Upper lobe of right lung (tissue), 1 donor: ENCODE results near the gene SDF4. TPM values are rescaled to one million over a fixed set of nuclear protein-coding genes. Genes with fewer than 3 reads are reported as not detected.
A peak's percentile ranks its signal among the peaks of the same experiment; 100 is the strongest.

Experiments
- ATAC-seq: fragments of 200-7000 bp; cut with Tn5 transposase; one replicate; pipeline ENCODE4 v1.9.1; 2020; ENCODE audit warnings: mild to moderate bottlenecking, moderate library complexity
- DNase-seq: peaks from one replicate; pipeline ENCODE4 v3.0.0-alpha.2; 2020
- H3K27ac ChIP-seq: fragments of 200-600 bp; one replicate; pipeline ENCODE4 v1.8.0; 2022
- H3K27me3 ChIP-seq: fragments of 200-600 bp; one replicate; pipeline ENCODE4 v1.8.0; 2022; ENCODE audit warnings: mild to moderate bottlenecking
- H3K36me3 ChIP-seq: fragments of 200-600 bp; one replicate; pipeline ENCODE4 v1.8.0; 2022
- H3K4me1 ChIP-seq: fragments of 200-600 bp; one replicate; pipeline ENCODE4 v1.8.0; 2022
- H3K4me3 ChIP-seq: fragments of 200-600 bp; one replicate; pipeline ENCODE4 v1.8.0; 2022; ENCODE audit warnings: mild to moderate bottlenecking
- H3K9me3 ChIP-seq: fragments of 200-600 bp; one replicate; pipeline ENCODE4 v1.8.0; 2022
- intact Hi-C: fragments of 100-400 bp; cut with DNase I; formaldehyde crosslinking; loops from one replicate; pipeline ENCODE4 v1.11.0; 2022
- total RNA-seq: library from RNA; stranded (reverse); fragmentation: NEBNext Ultra II Directional; extraction: Animal tissue kit (Norgen Biotek cat#: 25700); gene quantifications from one replicate; pipeline ENCODE4 v1.2.1, GENCODE V29; 2021
- TF ChIP-seq, protein P1 (sequence below): fragments of 200-600 bp; IDR thresholded peaks from one replicate; pipeline ENCODE4 v1.8.0; 2022; ENCODE audit warnings: antibody characterized with exemption
- donor health status: DM: no; HTN: yes; CAD: no; lungs with severe emphysema.

The SDF4 gene
- total RNA-seq, 1 donor from 2014 or later: 132 TPM

DNA sequence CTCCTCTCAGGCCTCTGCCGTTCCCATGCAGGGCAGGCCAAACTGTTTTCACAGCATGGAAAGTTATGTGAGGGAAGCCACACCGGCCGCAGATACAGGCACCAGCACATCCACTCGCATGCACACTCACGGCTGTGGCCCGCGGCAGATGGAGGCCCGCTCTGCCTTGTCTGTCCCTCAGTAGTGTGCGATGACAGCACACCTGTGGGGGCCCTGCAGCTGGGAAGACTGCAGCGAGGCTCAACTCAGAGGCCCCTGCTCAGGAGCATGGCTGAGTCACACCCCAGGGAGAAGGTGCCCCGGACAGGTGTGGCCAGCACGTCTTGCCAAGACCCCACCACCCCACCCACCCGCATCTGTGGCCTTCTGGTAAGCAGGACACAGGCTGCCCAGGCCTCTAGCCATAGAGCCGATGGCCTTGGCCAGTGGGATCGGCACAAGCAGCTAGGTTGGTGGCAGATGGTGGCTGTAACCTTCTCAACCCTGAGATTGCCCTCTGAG is 43.2 kb upstream of the SDF4 start:
- DNase-seq: no peak

DNA sequence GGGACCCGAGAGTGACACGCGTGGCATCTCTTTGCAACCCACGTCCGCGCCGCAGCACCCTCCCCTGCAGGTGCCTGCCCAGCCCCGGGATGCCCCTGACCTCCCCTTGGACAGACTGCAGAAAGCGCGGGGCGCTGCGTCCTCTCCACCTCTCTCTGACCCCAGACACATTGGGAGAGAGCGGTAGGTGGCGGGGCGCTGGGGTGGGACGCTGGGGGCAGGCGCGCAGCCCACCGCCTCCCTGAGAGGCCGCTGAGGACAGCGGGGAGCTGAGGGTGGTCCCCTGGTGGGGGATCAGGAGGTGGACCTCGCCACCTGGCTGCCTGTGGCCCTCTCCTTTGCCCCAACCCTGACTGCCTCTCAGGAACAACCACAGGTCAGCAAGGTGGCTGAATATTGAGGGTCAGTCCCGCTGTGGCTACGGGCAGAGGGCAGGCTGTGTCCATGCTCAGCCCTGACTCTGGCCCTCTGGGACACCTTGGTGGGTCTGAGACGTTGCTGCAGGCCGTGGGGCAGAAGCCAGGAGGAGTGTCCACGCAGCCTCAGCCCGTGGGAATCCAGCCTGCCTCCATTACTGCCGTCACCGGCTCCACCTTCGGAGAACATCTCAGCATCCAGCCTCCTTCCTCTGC is 42.6 kb upstream of the SDF4 start:
- Histone ChIP-seq H3K9me3 (no peaks in the 10 kb centered on the region), H3K4me3 (peak overlapping the region; percentile 86), H3K4me1 (peaks cover 37% of the 10 kb centered on the region), H3K36me3 (no peaks in the 10 kb centered on the region), H3K27ac (peak overlapping the region; percentile 78), H3K27me3 (no peaks in the 10 kb centered on the region)
- TF ChIP-seq, protein P1, sequence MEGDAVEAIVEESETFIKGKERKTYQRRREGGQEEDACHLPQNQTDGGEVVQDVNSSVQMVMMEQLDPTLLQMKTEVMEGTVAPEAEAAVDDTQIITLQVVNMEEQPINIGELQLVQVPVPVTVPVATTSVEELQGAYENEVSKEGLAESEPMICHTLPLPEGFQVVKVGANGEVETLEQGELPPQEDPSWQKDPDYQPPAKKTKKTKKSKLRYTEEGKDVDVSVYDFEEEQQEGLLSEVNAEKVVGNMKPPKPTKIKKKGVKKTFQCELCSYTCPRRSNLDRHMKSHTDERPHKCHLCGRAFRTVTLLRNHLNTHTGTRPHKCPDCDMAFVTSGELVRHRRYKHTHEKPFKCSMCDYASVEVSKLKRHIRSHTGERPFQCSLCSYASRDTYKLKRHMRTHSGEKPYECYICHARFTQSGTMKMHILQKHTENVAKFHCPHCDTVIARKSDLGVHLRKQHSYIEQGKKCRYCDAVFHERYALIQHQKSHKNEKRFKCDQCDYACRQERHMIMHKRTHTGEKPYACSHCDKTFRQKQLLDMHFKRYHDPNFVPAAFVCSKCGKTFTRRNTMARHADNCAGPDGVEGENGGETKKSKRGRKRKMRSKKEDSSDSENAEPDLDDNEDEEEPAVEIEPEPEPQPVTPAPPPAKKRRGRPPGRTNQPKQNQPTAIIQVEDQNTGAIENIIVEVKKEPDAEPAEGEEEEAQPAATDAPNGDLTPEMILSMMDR: no peak
- no peak for DNase-seq
- ATAC-seq: no peak
- intact Hi-C loops: no loop called here

More for the DNA sequence above, 43.2 kb upstream of the SDF4 start:
- no peak for ATAC-seq
- TF ChIP-seq, protein P1: no peak
- intact Hi-C loops: no loop called here
- no peaks in the 10 kb centered on the region for H3K9me3 ChIP-seq
- H3K4me1 ChIP-seq: peaks cover 35% of the 10 kb centered on the region
- no peaks in the 10 kb centered on the region for H3K27me3 ChIP-seq
- no peak overlapping the region for H3K4me3 ChIP-seq
- no peak overlapping the region for H3K27ac ChIP-seq
- no peaks in the 10 kb centered on the region for H3K36me3 ChIP-seq

DNA sequence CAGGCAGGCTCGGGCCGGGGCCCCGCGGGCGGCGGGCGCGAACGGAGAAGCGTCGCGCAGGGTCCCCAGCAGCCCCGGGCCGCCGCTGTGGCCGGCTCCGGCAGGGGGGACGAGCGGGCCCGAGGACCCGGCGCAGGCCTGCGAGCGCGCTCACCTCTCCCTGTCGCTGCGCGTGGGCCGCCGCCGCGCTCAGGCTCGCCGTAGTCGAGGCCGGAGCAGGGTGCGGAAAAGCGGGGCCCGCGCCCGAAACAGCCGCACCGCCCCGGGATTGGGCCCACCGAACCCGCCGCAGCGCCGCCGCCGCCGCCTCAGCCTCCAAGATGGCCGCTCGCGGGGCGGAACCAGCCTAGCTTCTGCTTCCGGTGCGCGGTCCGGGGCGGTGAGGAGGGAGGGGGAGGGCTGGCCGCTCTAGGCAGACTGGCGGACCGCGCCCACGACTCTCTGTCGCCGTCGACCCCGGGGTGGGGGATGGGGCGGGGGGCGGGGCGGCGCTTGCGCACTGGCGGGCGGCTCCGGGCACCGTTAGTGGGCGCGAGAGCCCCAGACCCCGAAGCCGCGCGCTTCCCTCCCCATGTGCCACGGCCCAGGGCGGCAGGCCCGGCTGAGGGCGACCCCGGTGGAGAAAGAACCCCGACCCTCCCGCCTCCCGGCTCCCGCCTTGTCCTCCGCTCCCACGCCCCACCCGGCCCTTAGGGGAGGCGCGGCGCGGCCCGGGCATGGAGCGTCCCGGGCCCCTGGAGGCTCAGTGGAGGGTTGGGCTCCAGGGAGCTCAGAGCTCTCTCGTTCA is 41.9 kb upstream of the SDF4 start, which contains the start of gene UBE2J2:
UBE2J2 (minus strand) TSS at position 343 of the 787 bp plus-strand sequence. CDS start 5,862 bp downstream, outside the sequence.
- ATAC-seq: peak; percentile 97
- DNase-seq: peak; percentile 98
- TF ChIP-seq, protein P1: no peak
- no peaks in the 10 kb centered on the region for H3K27me3 ChIP-seq
- no peaks in the 10 kb centered on the region for H3K9me3 ChIP-seq
- intact Hi-C loops: no loop called here
- H3K36me3 ChIP-seq: no peaks in the 10 kb centered on the region
- H3K27ac ChIP-seq: peak within 1 kb of the TSS; percentile 78
- H3K4me3 ChIP-seq: peak within 1 kb of the TSS; percentile 86
- H3K4me1 ChIP-seq: peaks cover 37% of the 10 kb centered on the region

DNA sequence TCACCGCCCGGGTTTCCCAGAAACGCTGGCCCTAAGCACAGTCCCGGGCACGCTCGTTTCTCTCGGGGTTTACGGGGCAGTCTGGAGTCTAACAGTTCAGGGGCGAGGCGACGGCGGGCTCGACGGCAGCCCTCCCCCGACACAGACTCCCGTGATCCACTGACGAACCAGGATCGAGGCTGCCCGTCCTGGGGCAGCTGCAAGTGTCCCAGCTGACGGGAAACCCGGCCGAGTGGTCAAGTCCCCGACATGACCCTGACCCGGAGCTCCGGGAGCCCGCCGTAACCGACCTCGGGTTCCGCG is 41.4 kb upstream of the SDF4 start:
- intact Hi-C loops: no loop called here
- H3K27ac ChIP-seq: peak overlapping the region; percentile 78
- TF ChIP-seq, protein P1: no peak
- H3K36me3 ChIP-seq: peaks cover 4% of the 10 kb centered on the region
- H3K4me1 ChIP-seq: peaks cover 37% of the 10 kb centered on the region
- H3K9me3 ChIP-seq: no peaks in the 10 kb centered on the region
- ATAC-seq: no peak
- DNase-seq: peak; percentile 71
- no peaks in the 10 kb centered on the region for H3K27me3 ChIP-seq
- H3K4me3 ChIP-seq: peak overlapping the region; percentile 86

DNA sequence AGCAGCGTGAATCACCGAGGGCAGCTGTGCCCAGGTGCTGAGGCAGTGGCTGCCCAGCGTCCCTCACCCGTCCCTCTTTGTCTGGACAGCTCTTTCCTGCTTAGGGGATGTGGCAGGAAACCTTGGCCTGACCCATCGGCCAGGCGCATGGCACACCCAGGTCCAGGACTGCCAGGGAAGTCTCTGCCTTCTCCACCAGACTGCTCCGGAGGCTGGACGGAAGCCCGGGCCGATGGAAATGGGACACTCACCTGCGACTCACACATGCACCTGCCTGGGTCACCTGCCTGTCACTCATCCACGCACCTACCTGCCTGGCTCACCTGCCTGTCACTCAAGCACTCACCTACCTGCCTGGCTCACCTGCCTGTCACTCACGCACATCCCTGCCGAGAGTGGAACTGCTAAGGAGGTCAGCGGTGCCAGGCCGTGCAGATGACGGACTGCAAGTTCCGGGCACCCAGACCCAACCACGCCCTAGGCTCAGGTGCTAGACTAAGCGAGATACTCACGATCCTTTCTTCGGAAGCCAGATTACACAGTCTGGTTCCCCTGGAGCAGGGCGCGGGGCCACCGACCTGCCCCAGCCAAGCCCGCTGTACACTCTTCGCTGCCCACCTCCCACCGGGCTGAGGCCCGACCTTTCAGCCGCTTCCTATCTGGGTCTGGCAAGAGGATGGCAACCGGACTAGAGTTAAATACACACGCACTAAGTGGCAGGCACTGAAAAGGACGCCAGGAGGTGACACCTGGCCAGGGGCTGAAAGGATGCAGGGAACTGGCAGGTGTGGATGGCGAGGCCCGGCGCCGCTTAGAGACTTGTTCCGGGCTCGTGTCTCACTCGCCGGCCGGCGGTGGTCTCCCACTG is 40.8 kb upstream of the SDF4 start:
- H3K27ac ChIP-seq: peak overlapping the region; percentile 78
- H3K4me3 ChIP-seq: peak overlapping the region; percentile 86
- ATAC-seq: peak; percentile 58
- DNase-seq: peak; percentile 75
- TF ChIP-seq, protein P1: no peak
- peaks cover 6% of the 10 kb centered on the region for H3K36me3 ChIP-seq
- H3K27me3 ChIP-seq: no peaks in the 10 kb centered on the region
- H3K4me1 ChIP-seq: peaks cover 37% of the 10 kb centered on the region
- H3K9me3 ChIP-seq: no peaks in the 10 kb centered on the region
- intact Hi-C loops: no loop called here
